ENCODE data around the gene RUNDC1.
"Not testable (repeated sequence)": the region's sequence is repeated elsewhere in the genome, so short reads cannot be mapped to it uniquely, and the experiment has no call there.

RUNDC1 gene

DNA sequence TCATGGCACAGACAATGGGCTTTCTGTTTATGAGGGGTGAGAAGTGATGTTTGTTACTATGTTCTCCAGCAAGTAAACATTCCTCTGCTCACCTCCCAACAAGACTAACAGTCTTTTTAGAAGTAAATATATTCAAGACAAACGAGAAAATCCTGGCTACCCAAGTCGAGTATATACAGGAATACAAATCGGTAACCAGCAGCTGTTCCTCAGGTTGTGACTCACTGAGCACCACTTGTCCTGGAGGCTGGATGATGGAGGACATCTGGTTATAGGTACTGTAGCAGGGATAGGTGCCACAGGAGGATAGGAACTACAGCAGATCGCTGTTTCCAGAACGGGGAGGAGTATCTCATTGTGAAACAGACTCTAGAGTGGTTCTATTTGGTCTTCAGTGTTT is 12.5 kb downstream of the RUNDC1 start:
- DNase-seq: no peak

DNA sequence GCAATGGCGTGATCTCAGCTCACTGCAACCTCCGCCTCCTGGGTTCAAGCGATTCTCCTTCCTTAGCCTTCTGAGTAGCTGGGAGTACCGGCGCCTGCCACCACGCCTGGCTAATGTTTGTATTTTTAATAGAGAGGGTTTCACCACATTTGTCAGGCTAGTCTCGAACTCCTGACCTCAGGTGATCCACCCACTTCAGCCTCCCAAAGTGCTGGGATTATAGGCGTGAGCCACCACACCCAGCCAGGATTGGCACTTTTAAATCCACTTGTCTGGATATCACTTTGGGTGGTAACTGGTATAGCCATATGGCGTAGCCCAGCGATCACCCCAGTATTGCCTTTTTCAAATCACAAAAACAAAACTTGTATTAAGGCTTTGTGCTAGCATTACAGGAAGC is 13.5 kb downstream of the RUNDC1 start:
- DNase-seq: not testable (repeated sequence)

DNA sequence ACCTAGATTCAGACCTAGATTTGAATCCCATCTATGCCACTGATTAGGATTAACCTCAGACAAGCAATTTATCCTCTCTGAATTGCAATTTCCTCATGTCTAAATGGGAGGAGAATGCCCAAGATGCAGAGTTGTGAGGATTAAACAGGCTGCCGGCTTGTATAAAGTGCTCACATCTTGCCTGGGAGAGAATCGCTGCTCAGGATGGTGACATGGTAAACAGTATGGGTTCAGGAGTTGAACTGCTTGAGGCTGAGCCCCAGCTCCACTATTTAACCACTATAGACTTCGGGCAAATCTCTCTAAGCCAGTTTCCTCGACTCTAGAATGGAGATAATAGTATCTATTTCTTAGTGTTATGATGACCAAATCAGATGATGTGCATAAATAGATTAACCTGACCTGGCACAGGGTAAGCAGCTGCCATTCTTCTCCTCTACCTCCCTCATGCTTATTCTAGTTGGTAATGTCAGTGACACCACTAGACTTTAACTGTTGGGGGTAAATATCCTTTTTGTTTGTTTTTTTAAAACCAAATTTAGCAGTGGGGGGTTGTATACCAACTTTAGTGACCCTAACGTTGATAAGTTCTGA is 17.1 kb downstream of the RUNDC1 start:
- DNase-seq: no peak

- DNase-seq: peak; percentile 98
Observed at GRCh38 chr17:42997984-42998938, 17.9 kb downstream of the RUNDC1 start, which contains the start of gene RPL27. Gene RPL27, plus strand, starts transcription at chr17:42998419. Its CDS starts 332 bp downstream, at chr17:42998751.

DNA sequence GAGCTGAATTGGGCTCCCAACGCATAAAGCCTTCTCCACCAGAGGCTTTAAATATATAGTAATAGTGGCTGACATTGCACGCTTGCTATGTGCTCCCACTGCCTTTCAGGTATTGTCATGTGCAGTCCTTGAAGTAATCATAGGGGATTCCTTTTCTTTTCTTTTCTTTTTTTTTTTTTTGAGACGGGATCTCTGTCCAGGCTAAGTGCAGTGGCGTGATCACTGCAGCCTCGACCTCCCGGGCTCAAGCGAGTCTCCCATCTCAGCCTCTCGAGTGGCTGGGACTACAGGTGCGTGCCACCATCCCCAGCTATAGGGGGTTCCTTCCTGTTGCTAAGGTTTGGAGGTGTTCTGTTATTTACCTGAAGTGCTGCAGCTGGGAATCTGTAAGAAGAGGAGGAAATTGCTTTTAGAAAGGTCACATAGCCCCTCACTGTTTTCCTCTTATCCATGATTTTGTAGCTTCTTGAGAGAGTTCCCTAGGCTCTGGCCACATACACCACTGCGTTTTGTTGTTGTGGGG is 18.7 kb downstream of the RUNDC1 start:
- DNase-seq: no peak

- not testable (repeated sequence) for DNase-seq
Observed at GRCh38 chr17:43000894-43001293, 20.5 kb downstream of the RUNDC1 start.

GRCh38 chr17:43003542-43004172 is 23.3 kb downstream of the RUNDC1 start:
- DNase-seq: peak; percentile 66

- DNase-seq: peak; percentile 90
Observed at GRCh38 chr17:43006639-43007551, 26.5 kb downstream of the RUNDC1 start, which contains the start of gene IFI35. Gene IFI35, plus strand, starts transcription at chr17:43006784. Its CDS starts 164 bp downstream, at chr17:43006948.

DNA sequence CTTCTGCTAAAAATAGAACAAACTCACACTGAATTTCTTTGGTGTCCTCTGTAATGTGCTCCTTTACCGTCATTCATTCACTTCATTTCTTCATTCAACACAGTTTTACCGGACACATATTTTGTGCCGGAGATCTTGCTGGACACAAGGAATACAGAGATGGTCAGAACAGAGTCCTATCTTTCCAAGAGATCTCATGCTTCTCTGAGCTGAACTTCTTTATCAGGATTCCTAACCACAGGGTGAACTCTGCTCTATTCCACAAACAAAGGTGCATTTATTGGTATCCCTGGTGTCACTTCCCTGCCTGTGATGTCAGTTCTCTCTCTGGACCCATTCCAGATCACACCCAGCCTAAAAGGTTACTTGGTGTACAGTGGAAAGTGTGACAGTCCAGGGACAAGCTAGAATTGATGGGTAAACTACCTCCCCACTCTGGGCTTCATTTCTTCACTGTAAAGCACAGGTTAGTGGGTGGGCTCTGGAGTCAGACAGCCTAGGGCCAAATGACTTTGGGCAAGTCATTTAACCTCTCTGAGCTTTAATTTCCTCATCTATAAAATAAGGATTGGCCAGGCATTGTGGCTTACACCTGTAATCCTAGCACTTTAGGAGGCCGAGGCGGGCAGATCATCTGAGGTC is 30.4 kb downstream of the RUNDC1 start:
- no peak for DNase-seq

GRCh38 chr17:43011728-43012472 is 31.5 kb downstream of the RUNDC1 start:
- no peak for DNase-seq

DNA sequence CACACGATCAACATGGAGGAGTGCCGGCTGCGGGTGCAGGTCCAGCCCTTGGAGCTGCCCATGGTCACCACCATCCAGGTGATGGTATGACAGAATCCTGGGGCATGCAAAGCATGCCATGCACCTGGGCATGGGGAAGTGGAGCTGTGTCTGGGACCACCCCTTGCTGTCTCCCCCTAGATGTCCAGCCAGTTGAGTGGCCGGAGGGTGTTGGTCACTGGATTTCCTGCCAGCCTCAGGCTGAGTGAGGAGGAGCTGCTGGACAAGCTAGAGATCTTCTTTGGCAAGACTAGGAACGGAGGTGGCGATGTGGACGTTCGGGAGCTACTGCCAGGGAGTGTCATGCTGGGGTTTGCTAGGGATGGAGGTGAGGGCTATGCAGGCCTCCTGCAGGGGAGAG is 32.9 kb downstream of the RUNDC1 start:
- no peak for DNase-seq

GRCh38 chr17:43014020-43014648 is 33.8 kb downstream of the RUNDC1 start:
- DNase-seq: no peak

DNA sequence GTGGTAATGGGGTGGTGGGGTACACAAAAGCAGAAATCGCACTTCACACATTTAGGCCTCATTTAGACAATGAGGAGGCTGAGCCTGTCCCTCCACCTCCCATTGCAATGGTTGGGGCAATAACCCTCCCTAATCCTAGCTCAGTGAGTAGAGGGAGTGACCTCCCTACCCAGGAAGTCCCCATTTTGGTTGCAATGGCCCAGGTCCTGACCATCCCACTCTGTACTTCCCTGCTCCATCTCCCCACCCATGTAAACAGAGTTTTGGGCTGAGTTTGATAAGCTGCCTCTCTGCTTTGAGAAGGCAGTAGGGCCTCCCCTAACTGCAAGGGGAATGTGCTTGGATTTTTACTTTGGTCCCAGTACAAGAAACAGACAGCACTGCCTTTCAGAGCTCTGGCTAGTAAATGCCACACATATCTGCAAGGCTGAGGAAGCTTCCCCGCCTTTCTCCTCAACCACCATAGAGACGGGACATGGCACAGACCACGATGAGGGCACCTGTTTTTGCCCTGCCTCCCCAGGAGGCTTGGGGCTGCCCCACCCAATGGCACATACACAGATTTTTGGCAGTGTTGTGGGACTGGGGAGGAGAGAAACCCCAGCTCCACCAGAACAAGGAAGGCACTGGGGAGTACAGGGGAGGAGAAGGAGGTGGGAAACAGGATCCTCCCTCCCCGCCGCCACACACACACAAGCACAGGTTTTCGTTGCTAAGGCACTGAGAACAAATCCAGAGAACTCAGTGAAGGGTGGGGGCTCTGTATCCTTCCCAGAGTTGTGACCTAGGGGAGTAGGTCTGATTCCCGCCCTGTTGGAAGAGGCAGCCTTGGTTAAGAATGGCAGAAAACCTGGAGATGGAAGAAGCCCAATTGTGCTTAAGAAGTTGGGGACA is 34.5 kb downstream of the RUNDC1 start:
- no peak for DNase-seq

- DNase-seq: no peak
Observed at GRCh38 chr17:43015579-43015978, 35.2 kb downstream of the RUNDC1 start.

DNA sequence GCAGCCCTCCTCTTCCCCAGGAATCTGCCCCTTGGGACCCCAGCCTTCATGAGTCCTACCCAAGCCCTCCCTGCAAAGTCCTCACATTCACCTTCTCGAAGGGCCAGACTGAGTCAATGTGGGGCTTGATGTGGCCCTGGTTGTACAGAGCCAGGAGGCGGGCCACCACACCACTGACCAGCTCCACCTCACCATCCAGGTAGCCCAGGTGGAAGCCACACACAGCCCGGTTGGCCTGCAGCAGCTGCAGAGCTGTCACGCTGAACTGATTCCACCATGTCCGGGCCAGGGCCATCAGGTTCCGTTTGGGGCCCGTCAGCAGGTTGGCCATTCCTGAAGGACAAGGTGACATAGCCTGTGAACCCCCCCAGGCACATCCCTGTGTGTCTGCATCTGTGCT is 35.9 kb downstream of the RUNDC1 start:
- no peak for DNase-seq

- no peak for DNase-seq
Observed at GRCh38 chr17:43018008-43018853, 37.9 kb downstream of the RUNDC1 start.

- no peak for DNase-seq
Observed at GRCh38 chr17:43018932-43019331, 38.6 kb downstream of the RUNDC1 start.

DNA sequence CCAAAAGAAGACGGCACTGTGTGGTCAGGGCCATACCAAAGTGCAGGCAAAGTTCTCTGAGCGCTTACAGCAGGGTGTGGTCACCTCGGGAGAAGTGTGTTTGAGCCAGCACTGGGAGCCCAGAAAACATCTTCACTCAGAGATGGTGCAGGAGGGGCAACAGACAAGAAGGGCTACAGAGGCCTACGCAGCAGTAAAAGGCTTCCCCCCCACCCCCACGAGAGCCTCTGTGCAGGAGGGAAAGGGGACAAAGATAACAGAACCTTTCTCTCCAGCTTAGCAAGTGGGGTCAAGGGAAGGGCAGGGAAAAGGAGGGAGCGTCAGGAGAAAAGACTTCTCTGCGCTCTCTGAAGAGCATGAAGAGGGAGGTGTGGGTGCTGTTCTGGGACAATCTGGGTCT is 39.1 kb downstream of the RUNDC1 start:
- no peak for DNase-seq

All from activated CD8-positive, alpha-beta memory T cell treated with anti-CD3 and anti-CD28 coated beads for 24 hours (primary cell).